Panc1 (cell line): ENCODE results near the gene SPRR2E.

ENCODE experiments used
- CTCF ChIP-seq: fragments of 450-650 bp; IDR thresholded peaks from 2 replicates; pipeline ENCODE4 v1.5.1; 2017; ENCODE audit warnings: mild to moderate bottlenecking
- POLR2AphosphoS5 ChIP-seq: IDR thresholded peaks from 2 replicates; pipeline ENCODE4 v1.6.1; 2012; ENCODE audit warnings: mild to moderate bottlenecking, low read depth, low read length, moderate library complexity
- REST ChIP-seq, 2 experiments: IDR thresholded peaks; 2 replicates each; pipeline ENCODE4 v1.6.1; 2011 to 2012; ENCODE audit warnings: low read depth in 2 of 2, control low read depth in 1 of 2, low read length in 1 of 2, mild to moderate bottlenecking in 1 of 2, moderate library complexity in 1 of 2; ENCODE audit not compliant: insufficient read depth in 1 of 2
- SIN3A ChIP-seq: IDR thresholded peaks from 2 replicates; pipeline ENCODE4 v1.6.1; 2012; ENCODE audit warnings: low read depth, mild to moderate bottlenecking, low read length, moderate library complexity, borderline replicate concordance; ENCODE audit not compliant: insufficient read depth
- TCF7L2 ChIP-seq: IDR thresholded peaks from 2 replicates; pipeline ENCODE4 v1.6.1; 2011; ENCODE audit warnings: mild to moderate bottlenecking, low read depth, low read length, inconsistent platforms

DNA sequence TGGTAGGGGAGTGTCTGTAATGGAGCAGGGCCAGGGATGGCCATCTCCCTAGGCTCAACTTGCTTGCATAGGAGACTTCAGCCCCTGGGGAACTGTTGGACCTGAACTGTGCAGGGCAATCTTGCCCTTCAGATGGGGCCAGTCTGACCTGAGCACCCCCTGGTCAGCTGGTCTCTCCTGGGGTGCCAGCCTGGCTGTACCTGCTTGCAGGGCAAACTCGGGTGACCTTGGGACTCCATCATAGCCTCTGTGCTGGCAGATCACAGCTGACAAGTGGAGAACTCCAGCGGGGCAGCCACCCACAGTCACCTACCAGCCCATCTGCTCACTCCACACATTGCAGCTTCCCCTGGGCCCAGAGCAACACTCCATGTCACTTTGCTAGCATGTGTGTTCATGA is 45.1 kb downstream of the SPRR2E start:
- TF ChIP-seq POLR2AphosphoS5 (no peak), CTCF (no peak), REST (IDR thresholded peaks at IDR 0.05; ENCODE audit: insufficient read depth in 1 of 2, low read depth in 2 of 2, low read length in 1 of 2) (no peak), TCF7L2 (no peak), SIN3A (no peak)
